GM21825 (cell line): ENCODE results near the gene DNAJC4.
A peak's percentile ranks its signal among the peaks of the same experiment; 100 is the strongest.

Experiments
- ATAC-seq: cut with Tn5 transposase; IDR thresholded peaks from one replicate; pipeline ENCODE4 v1.9.1; 2021; ENCODE audit warnings: mild to moderate bottlenecking, moderate library complexity; ENCODE audit not compliant: unreplicated experiment

DNAJC4 gene

DNA sequence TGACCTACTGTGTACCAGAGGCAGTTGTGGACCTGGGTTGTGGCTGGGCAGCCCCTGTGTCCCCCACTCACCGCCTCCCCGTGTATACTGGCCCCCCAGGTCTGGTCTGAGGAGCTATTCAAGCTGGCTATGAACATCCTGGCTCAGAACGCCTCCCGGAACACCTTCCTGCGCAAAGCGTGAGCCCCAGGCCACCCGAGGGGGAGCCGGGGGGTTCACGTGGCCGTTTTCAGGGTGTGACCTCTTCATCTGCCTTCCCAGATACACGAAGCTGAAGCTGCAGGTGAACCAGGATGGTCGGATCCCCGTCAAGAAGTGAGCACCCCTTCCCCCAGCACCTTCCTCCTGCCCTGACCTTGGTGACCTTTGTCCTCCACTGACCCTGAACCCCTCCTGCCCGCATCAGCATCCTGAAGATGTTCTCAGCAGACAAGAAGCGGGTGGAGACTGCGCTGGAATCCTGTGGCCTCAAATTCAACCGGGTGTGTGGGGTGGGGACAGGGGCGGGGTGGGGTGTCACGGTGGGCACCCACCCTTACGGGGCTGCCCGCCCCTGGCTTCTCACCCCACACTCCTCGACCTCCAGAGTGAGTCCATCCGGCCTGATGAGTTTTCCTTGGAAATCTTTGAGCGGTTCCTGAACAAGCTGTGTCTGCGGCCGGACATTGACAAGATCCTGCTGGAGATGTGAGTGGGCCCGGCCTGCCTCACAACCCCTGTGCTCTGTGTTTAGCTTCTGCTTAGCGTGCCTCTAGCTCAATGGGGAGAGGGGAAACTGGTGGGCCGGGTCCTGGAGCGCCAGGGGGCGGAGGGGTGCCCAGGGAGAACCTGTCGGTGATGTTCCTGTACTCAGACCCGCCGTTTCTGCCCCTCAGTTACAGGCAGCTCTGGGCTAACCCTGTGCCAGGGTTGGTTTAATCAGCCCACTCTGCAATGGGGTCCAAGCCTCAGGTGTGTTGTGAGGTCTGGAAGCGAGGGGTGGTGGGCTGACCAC lies 25.1 kb downstream of the DNAJC4 start:
- no peak for ATAC-seq

DNA sequence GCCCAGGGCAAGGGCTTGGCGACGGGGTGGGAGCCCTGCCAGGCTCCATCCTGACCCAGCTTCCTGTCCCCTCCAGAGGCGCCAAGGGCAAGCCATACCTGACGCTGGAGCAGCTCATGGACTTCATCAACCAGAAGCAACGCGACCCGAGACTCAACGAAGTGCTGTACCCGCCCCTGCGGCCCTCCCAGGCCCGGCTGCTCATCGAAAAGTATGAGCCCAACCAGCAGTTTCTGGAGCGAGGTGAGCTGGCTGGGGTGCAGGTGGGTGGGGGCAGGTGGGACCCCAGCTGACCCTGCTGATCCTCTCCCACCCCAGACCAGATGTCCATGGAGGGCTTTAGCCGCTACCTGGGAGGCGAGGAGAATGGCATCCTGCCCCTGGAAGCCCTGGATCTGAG lies 26.0 kb downstream of the DNAJC4 start:
- no peak for ATAC-seq

- ATAC-seq, result no peak
These were observed 28.0 kb downstream of the DNAJC4 start for GRCh38 chr11:64258356-64258755.

DNA sequence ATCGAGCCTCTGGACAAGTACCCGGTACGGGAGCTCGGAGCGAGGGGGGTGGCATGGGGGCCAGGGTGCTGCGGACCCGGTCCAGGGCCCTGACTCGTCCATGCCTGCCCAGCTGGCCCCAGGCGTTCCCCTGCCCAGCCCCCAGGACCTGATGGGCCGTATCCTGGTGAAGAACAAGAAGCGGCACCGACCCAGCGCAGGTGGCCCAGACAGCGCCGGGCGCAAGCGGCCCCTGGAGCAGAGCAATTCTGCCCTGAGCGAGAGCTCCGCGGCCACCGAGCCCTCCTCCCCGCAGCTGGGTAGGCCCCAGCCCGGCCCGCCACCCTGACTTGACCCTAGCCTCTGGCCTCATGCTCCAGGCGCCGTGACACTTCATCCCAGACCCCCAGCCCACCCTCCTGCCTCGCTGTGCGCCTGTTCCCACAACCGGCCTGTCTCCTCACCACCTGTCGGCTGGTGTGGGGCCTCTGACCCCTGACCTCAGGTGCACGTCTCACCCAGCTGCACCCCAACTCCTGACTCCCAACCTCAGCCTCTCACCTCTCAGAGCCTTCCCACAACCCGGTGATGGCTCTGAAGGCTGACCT lies 28.7 kb downstream of the DNAJC4 start:
- no peak for ATAC-seq

DNA sequence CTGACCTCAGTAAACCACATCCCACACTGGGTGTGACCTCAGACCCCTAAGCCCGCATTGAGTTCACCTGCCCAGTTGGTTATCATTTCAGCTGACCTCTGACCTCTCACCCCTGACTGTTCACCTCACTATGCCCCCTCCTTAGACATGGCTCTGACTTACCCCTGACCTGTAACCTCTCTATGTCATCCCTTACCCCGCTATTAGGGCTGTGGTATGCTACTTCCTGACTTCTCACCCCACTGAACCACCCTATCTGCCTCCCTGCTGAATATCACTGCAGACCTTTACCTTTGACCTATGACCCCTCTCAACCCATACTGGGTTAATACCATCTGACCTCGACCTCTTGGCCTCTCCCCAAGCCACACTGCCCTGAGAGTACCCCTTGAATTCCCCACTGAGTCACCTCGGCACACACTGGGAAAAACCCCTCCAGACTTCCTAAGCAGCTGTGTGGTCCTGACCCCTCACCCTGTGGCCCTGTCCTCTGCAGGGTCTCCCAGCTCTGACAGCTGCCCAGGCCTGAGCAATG lies 29.3 kb downstream of the DNAJC4 start:
- no peak for ATAC-seq

GRCh38 chr11:64260147-64260708 lies 29.9 kb downstream of the DNAJC4 start:
- no peak for ATAC-seq

- no peak for ATAC-seq
These were observed 31.3 kb downstream of the DNAJC4 start for GRCh38 chr11:64261556-64262080.

- no peak for ATAC-seq
These were observed 32.1 kb downstream of the DNAJC4 start for GRCh38 chr11:64262271-64263002.

DNA sequence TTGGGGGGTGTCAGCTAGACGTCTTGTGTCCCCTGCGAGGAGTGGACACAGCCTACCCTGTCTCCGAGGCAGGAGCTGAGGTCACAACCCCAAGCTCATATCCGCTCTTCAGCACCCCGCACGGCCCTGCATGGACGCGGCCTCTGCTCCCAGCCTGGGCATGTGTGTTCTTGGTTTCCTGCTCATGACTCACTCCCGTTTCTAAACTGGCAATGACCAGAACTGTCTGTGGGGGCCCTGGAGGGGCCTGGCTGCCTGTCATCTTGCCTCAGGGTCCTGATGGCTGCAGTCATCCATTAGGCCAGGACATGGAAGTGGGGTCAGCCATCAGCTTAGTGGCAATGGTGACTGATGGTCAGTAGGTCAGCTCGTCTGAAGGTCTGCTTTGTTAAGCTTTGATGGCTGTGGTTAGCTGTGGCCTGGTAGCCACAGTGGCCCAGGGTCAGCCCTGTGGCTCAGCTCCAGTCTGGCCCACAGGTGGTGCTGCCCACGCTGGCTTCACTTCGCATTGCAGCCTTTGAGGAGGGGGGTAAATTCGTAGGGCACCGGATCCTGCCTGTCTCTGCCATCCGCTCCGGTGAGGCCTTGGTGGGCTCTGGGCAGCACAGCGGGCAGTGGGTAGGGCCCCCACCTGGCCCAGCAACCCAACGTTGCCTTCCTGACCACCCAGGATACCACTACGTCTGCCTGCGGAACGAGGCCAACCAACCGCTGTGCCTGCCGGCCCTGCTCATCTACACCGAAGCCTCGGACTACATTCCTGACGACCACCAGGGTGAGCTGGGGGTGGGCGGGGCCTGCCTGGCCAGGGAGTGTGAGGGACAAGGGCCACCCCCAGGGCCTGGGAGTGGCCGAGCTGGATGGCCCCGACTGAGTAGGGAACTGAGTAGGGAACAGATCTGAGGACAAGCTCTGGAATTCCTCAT lies 32.9 kb downstream of the DNAJC4 start:
- no peak for ATAC-seq

DNA sequence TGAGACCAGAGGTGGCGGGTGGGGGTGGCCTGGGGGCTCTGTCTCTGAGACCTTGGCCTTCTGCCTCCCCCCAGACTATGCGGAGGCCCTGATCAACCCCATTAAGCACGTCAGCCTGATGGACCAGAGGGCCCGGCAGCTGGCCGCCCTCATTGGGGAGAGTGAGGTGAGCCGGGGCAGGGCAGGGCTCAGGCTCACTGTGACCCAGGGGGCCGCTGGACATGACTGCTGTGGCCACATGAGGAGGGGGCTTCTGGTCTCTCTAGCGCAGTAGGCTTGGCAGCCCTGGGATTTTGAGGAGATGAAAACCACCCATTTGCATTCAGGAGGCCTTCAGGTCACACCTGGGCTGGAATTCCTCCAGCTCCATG lies 33.6 kb downstream of the DNAJC4 start:
- no peak for ATAC-seq

- no peak for ATAC-seq
These were observed 34.1 kb downstream of the DNAJC4 start for GRCh38 chr11:64264371-64264852.

- no peak for ATAC-seq
These were observed 35.1 kb downstream of the DNAJC4 start for GRCh38 chr11:64265176-64266160.

- ATAC-seq, result no peak
These were observed 36.0 kb downstream of the DNAJC4 start for GRCh38 chr11:64266339-64266738.

DNA sequence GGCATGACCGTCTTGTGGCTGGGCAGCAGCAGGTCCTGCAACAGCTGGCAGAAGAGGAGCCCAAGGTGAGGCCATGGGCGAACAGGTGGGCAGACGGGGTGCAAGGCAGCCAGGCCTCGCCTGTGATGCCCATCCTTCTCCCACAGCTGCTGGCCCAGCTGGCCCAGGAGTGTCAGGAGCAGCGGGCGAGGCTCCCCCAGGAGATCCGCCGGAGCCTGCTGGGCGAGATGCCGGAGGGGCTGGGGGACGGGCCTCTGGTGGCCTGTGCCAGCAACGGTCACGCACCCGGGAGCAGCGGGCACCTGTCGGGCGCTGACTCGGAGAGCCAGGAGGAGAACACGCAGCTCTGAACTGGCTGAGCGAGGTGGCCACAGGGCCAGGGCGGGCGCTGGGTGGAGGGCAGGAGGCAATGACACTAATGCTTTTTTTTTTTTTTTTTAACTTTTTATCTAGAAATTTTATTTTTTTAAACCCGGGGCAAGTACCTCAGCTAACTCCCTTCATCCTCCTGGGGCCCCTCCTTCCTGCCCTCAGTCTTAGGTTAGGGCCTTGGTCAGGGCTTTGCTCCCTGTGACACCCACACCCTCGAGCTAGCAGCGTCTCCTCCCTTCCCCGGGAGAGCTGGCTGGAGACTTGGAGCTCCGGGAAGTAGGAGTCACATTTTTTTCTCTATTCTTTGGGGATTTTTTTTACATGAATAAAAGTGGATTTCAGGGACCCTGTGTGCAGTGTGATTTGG lies 37.0 kb downstream of the DNAJC4 start:
- no peak for ATAC-seq

DNA sequence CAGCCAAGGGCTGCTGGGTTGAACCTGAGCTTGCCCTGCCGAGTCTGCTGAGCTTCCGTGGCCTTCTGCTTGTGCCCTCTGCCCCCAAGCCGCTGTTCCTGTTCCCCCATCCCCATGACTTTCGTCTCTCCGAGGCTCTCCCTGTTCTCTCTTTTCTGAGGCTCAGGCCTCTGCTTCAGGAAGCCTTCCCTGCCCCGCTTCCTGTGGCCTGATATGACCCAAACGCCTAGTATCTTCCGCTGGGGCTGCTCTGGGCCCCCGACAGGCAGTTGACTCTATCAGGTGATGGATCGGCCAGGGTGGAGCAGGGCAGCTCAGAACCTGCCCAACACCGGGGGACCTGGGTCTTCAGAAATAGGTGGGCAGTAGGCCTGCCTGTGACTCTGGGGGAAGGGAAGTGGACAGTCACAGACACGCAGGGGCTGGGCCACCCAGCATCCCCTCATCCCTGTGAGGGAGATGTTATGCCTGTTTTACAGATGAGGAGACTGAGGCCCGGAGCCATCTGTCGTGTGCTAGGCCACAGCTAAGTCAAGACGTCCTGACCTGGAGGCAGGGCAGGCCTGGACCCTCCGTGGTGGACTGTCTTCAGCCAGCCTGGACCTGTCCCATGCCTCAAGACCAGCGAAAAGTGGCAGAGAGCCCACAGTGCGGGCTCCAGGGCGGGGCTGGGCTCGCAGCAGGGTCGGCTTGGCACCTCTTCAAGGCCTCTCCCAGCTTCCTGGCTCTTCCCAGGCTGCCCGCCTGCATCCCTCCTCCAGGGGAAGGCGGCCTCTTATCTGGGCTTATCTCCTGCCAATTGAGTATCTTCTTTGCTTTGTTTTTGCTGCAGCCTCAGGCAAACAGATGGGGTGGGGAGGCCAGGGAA lies 37.9 kb downstream of the DNAJC4 start:
- ATAC-seq, result no peak

DNA sequence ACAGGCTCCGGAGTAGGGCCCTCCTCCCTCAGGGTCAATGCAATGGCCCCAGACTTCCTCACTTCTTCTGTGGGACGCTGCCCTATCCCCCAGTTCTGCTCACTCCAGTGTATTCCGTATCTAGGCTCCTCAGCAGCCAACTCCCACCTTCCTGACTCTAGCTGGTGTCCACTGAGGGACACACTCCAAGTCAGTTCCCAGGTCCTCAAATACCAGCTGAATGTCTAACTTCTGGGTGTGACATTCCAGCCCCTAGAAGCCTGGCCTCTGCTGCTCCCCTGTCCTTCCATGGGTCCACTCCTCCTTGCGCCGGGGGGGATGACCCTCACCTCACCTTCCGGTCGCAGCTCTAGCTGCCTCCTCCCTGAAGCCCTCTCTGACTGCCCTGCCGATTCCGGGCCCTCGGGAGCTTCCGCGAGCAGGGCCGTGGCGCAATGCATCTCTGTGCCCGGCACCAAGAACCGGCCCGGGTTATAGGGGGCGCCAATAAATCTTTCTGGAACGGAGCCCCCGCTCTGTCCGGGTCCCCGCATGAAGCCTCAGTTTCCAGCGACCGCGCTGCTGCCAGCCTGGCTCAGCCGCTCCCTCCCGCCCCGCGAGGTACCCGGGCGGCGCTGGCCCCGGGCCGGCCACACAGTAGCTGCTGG lies 38.7 kb downstream of the DNAJC4 start:
- peak; percentile 10 for ATAC-seq
